OCI-LY3 (cell line): ENCODE measurements around the gene TENM4.

Experiments
- CTCF ChIP-seq: fragments of 200-600, 300-600 bp; sonication (generic); IDR thresholded peaks from 2 replicates; pipeline ENCODE4 v1.5.1; 2014; ENCODE audit warnings: antibody characterized with exemption, low read length, low read depth
- EZH2phosphoT487 ChIP-seq: fragments of 200-600 bp; shearing (Covaris generic); IDR thresholded peaks from 2 replicates; pipeline ENCODE4 v1.6.1; 2018; ENCODE audit warnings: antibody characterized with exemption, mixed run types, low read depth

- no peak for TF ChIP-seq CTCF
- no peak for TF ChIP-seq EZH2phosphoT487
Measured at GRCh38 chr11:78699609-78700135, 741.2 kb downstream of the TENM4 start.
